HG03066 (cell line): ENCODE measurements around the gene MYO10.
"Not testable (repeated sequence)": the region's sequence is repeated elsewhere in the genome, so short reads cannot be mapped to it uniquely, and the experiment has no call there.

ENCODE experiments used
- ATAC-seq: cut with Tn5 transposase; IDR thresholded peaks from one replicate; pipeline ENCODE4 v1.9.1; 2021; ENCODE audit warnings: low read depth; ENCODE audit not compliant: unreplicated experiment

Gene MYO10

DNA sequence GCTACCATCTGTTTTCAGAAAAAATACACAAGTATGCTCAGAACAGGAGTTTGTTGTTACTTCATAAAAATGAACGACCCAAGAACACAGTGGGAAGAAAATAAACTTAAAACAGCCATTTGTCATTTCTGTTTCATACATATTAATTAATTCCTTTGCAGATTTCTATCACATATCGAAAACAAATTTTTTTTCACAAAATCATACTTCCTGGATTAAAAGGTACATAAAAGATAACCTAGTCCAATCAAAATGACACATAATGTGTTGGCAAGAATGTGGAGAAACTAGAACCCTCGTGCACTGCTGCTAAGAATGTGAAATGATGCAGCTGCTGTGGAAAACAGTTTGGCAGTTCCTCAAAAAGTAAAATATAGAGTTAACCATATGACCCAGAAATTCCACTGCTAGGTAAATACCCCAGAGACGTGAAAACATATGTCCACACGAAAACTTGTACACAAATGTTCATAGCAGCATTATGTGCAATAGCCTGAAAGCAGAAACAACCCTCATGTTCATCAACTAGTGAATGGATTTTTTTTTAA, 46.0 kb downstream of the MYO10 start:
- ATAC-seq = no peak

GRCh38 chr5:16889203-16889971, 46.7 kb downstream of the MYO10 start:
- no peak for ATAC-seq

- no peak for ATAC-seq
These were observed 47.4 kb downstream of the MYO10 start for GRCh38 chr5:16888694-16889124.

- no peak for ATAC-seq
These were observed 49.2 kb downstream of the MYO10 start for GRCh38 chr5:16886793-16887345.

DNA sequence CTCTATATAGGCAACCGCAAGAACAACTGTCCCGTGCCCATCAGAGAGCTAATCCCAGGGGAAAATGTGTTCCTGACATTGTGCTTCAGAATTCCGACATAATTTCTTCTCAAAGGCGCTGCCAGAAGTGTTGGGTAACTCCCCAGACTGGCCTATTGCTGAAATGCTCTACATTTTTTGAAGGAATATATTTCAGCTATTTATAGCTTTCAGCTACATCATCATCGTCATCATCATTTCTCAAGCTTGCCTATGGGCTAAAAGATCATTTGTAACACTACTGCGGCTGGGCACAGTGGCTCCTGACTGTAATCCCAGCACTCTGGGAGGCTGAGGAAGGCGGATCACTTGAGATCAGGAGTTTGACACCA, 49.7 kb downstream of the MYO10 start:
- ATAC-seq = no peak

DNA sequence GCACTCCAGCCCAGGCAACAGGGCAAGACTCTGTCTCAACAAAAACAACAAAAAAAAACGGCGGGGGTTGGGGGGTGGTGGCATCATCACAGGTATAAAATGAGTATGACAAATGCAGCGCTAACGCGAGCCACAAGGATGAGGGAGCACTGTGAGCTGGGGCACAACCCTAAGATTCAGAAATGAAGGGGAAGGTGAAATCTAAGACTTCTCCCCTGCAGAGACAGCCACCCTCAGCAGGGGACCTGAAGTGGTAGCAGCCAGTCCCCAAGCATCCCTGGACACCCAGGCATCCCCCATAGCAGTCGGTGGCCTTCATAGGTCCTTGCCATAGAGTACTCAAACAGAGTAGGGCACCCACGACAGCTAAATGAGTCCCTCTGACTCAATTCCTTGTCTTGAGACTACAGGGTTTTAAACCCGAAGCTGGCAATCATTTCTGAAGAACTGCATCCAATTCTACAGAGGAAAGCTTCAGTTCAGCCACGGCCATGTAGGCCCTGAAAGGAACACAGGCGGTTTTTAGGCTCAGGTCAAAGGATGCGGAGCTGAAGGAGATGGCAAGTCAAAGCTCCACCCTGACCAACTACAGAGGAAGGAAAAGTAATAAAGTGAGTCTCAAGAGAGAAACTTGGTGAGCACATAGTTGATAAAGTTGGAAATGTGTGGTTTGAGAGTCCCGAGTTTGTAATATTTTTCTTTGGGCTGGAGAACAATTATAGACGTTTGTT, 50.3 kb downstream of the MYO10 start:
- no peak for ATAC-seq

GRCh38 chr5:16884595-16884994, 51.5 kb downstream of the MYO10 start:
- ATAC-seq = no peak

- ATAC-seq = no peak
These were observed 52.3 kb downstream of the MYO10 start for GRCh38 chr5:16883806-16884205.

DNA sequence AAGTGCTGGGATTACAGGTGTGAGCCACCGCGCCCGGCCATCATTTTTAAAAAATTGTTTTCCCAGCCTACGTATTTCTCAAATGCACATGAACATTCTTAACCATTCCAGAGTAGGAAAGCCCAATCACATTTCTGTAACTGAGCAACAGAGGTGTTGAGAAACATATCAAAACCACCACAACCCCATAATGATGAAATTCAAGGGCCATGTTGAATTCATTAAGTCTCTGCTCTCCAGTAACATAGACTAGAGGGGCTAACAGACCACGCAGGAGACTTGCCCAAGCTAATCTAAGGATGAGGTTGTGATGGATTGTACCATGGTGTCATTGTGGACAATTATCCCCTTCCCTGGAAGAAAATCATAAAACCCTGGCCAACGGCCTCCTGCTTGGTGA, 52.9 kb downstream of the MYO10 start:
- ATAC-seq = no peak

GRCh38 chr5:16881251-16881650, 54.8 kb downstream of the MYO10 start:
- ATAC-seq = no peak

- no peak for ATAC-seq
These were observed 55.5 kb downstream of the MYO10 start for GRCh38 chr5:16880547-16880946.

DNA sequence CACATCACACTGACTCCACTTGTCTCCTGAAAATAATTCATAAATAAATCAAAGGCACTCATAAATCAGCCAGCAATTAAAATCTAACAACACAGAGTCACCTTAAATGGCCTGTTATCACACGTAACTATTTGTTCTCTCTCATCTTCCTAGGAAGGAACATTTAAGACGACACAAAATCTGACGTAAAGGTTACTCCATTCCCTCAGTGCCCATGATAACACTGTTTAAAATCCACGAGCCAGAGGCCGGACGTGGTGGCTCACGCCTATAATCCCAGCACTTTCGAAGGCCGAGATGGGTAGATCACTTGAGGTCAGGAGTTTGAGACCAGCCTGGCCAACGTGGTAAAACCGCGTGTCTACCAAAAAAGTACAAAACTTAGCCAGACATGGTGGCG, 56.4 kb downstream of the MYO10 start:
- ATAC-seq = no peak

- no peak for ATAC-seq
These were observed 56.9 kb downstream of the MYO10 start for GRCh38 chr5:16879191-16879590.

- ATAC-seq = no peak
These were observed 58.7 kb downstream of the MYO10 start for GRCh38 chr5:16877267-16877935.

DNA sequence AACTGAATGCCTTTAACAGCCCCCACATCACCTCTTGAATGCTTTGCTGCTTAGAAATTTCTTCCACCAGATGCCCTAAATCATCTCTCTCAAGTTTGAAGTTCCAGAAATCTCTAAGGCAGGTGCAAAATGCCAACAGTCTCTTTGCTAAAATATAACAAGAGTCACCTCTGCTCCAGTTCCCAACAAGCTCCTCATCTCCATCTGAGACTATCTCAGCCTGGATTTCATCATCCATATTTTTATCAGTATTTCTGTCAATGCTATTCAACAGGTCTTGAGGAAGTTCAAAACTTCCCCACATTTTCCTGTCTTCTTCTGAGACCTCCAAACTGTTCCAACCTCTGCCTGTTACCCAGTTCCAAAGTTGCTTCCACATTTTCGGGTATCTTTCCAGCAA, 61.7 kb downstream of the MYO10 start:
- ATAC-seq = not testable (repeated sequence)

DNA sequence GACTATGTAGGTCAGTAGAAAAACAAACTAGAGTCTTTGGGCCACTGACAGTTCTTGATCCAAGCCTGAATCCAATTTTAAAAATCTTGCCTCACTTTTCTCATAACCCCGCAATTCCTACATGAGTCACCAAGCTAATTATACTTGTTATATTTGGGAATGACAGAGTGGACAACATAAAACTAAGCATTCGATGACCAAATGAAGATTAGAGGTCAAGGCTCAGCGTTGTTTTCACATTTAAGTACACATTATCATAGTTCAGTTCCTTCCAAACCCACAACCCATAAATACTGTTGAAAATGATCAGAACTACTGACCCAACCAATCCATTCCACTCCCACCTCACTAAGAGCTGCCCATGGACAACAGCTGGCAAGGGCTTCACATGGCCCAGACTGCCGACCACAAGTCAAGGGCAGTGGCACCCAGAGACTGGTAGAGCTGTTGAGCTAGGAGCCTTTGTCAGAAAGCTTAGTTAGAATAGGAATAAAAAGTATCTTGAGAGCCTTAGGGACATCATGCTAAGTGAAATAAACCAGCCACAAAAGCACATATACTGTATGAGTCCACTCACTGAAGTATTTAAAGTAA, 64.2 kb downstream of the MYO10 start:
- no peak for ATAC-seq

DNA sequence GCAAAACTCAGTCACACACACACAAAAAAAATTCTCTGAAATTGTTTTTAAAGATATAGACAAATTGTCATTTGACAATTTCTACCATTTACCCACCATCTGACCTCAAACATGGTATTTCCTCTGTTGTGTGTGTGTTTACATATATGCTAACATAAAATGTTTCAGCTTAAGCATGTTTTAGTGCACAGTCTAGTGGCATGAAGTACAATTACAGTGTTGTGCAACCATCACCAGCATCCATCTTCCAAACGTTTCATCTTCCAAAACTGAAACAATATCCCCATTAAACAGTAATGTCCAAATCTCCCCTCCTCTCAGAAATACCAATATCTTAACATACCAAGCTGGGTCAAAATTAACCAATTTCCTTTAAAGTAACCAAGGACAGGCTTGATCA, 65.2 kb downstream of the MYO10 start:
- no peak for ATAC-seq

- no peak for ATAC-seq
These were observed 66.0 kb downstream of the MYO10 start for GRCh38 chr5:16869821-16870796.

- no peak for ATAC-seq
These were observed 68.5 kb downstream of the MYO10 start for GRCh38 chr5:16867577-16867953.
